G401 (cell line): ENCODE data around the gene TXNDC17. TPM values are rescaled to one million over a fixed set of nuclear protein-coding genes. Genes with fewer than 3 reads are reported as not detected.
A peak's percentile ranks its signal among the peaks of the same experiment; 100 is the strongest.
"Not testable (repeated sequence)": the region's sequence is repeated elsewhere in the genome, so short reads cannot be mapped to it uniquely, and the experiment has no call there.

ENCODE experiments used
- DNase-seq: peaks from one replicate; pipeline ENCODE4 v3.0.0-alpha.2; 2015; ENCODE audit warnings: low spot score
- in situ Hi-C: cut with HindIII; loops from 2 replicates; pipeline ENCODE4 v1.10.0; 2016; ENCODE audit warnings: low sequenced_read_pairs, mixed read lengths
- total RNA-seq: library from RNA; depleted of rRNA; stranded (reverse); fragments of >200 nt; shearing (Covaris generic); gene quantifications from 2 replicates; pipeline ENCODE4 v1.2.3, GENCODE V29; 2014

The TXNDC17 gene
- total RNA-seq, 1 experiment from 2014 or later = 228 TPM

GRCh38 chr17:6657633-6658287 is 16.9 kb downstream of the TXNDC17 start:
- in situ Hi-C loops = no loop called here
- no peak for DNase-seq

GRCh38 chr17:6658411-6658810 is 17.6 kb downstream of the TXNDC17 start:
- DNase-seq, in situ Hi-C loops: not testable (repeated sequence)

- in situ Hi-C loops = no loop called here
- DNase-seq = no peak
Measured at GRCh38 chr17:6660101-6660500, 19.2 kb downstream of the TXNDC17 start.

- DNase-seq = no peak
- in situ Hi-C loops = no loop called here
Measured at GRCh38 chr17:6660805-6661463, 20.1 kb downstream of the TXNDC17 start.

- in situ Hi-C loops = no loop called here
- no peak for DNase-seq
Measured at GRCh38 chr17:6661464-6661848, 20.6 kb downstream of the TXNDC17 start.

GRCh38 chr17:6663200-6663599 is 22.3 kb downstream of the TXNDC17 start:
- DNase-seq, in situ Hi-C loops: not testable (repeated sequence)

- in situ Hi-C loops = no loop called here
- peak; percentile 89 for DNase-seq
Measured at GRCh38 chr17:6666077-6666521, 25.2 kb downstream of the TXNDC17 start.

GRCh38 chr17:6666557-6666956 is 25.7 kb downstream of the TXNDC17 start:
- in situ Hi-C loops = no loop called here
- no peak for DNase-seq

- in situ Hi-C loops = no loop called here
- DNase-seq = no peak
Measured at GRCh38 chr17:6667516-6667915, 26.7 kb downstream of the TXNDC17 start.

GRCh38 chr17:6668219-6668618 is 27.4 kb downstream of the TXNDC17 start:
- in situ Hi-C loops = no loop called here

GRCh38 chr17:6668727-6669425 is 28.0 kb downstream of the TXNDC17 start:
- DNase-seq = no peak
- in situ Hi-C loops = no loop called here

More at GRCh38 chr17:6668219-6668618, 27.4 kb downstream of the TXNDC17 start:
- DNase-seq = no peak

GRCh38 chr17:6669479-6670212 is 28.8 kb downstream of the TXNDC17 start:
- DNase-seq = no peak
- in situ Hi-C loops = no loop called here

GRCh38 chr17:6670571-6670970 is 29.7 kb downstream of the TXNDC17 start:
- in situ Hi-C loops = no loop called here
- no peak for DNase-seq

- DNase-seq = no peak
- in situ Hi-C loops = no loop called here
Measured at GRCh38 chr17:6670999-6671398, 30.1 kb downstream of the TXNDC17 start.

GRCh38 chr17:6671431-6671830 is 30.6 kb downstream of the TXNDC17 start:
- in situ Hi-C loops = no loop called here
- no peak for DNase-seq

GRCh38 chr17:6674586-6674985 is 33.7 kb downstream of the TXNDC17 start:
- in situ Hi-C loops = no loop called here
- no peak for DNase-seq

GRCh38 chr17:6675201-6675825 is 34.5 kb downstream of the TXNDC17 start:
- no peak for DNase-seq
- in situ Hi-C loops = no loop called here

GRCh38 chr17:6676802-6677157 is 35.9 kb downstream of the TXNDC17 start:
- DNase-seq = no peak
- in situ Hi-C loops = no loop called here

- no peak for DNase-seq
- in situ Hi-C loops = no loop called here
Measured at GRCh38 chr17:6677158-6677831, 36.4 kb downstream of the TXNDC17 start.
